Esophagus squamous epithelium (tissue), 5 donors: ENCODE results near the gene C16orf74. TPM values are rescaled to one million over a fixed set of nuclear protein-coding genes. Genes with fewer than 3 reads are reported as not detected.
A peak's percentile ranks its signal among the peaks of the same experiment; 100 is the strongest.

ENCODE experiments used
- DNase-seq: peaks from one replicate; lab custom pipeline; 2025; lab: John Stamatoyannopoulos, UW
- H3K27ac ChIP-seq, 4 donors: fragments of 200-600 bp; sonication (generic); one replicate each; pipeline ENCODE4 v1.5.1; 2016 to 2019; ENCODE audit warnings: mild to moderate bottlenecking in 1 of 4
- H3K27me3 ChIP-seq, 4 donors: fragments of 200-600 bp; sonication (generic); 1 replicate in 3 of 4; 2 replicates in 1 of 4; pipeline versions ENCODE4 v1.5.1 to v1.6.0; 2017 to 2021; ENCODE audit warnings: antibody characterized with exemption in 1 of 4
- H3K36me3 ChIP-seq, 3 donors: fragments of 200-600 bp; sonication (generic); one replicate each; pipeline ENCODE4 v1.5.1; 2016 to 2019
- H3K4me1 ChIP-seq, 3 donors: fragments of 200-600 bp; sonication (generic); one replicate each; pipeline ENCODE4 v1.5.1; 2017 to 2019
- H3K4me3 ChIP-seq, 4 donors: fragments of 200-600 bp; sonication (generic); 1 replicate in 3 of 4; 2 replicates in 1 of 4; pipeline ENCODE4 v1.5.1; 2016 to 2019; ENCODE audit warnings: mild to moderate bottlenecking in 2 of 4, moderate library complexity in 1 of 4
- H3K9me3 ChIP-seq, 3 donors: fragments of 200-600 bp; sonication (generic); one replicate each; pipeline ENCODE4 v1.5.1; 2016 to 2019
- CTCF ChIP-seq, 6 experiments: fragments of 450-650 bp in 4 of 6; fragments of 200-600 bp in 2 of 6; sonication (generic) in 2 of 6; IDR thresholded peaks; one replicate each; pipeline ENCODE4 v1.5.1; 2016 to 2019; ENCODE audit warnings: antibody characterized with exemption in 6 of 6, mild to moderate bottlenecking in 4 of 6, moderate library complexity in 4 of 6
- POLR2A ChIP-seq, 4 donors: fragments of 450-650 bp; IDR thresholded peaks; one replicate each; pipeline ENCODE4 v1.6.1; 2017; ENCODE audit warnings: antibody characterized with exemption in 4 of 4, mild to moderate bottlenecking in 4 of 4, moderate library complexity in 3 of 4
- WGBS, 2 donors: methylation state at CpG; one replicate each; pipeline ENCODE4 v1.1.5; 2018; 5-methylcytosine and 5-hydroxymethylcytosine counted together
- intact Hi-C: fragments of 100-400 bp; cut with DNase I; formaldehyde crosslinking; loops from one replicate; pipeline ENCODE4 v1.15.0; 2022
- total RNA-seq, 4 donors: library from RNA; depleted of rRNA; stranded (reverse); fragments of >200 nt; gene quantifications; one replicate each; pipeline ENCODE4 v1.1.0, GENCODE V29; 2016
- donor health status: DM: yes; HTN: yes; CAD: no.

The C16orf74 gene
- total RNA-seq, 4 donors from 2014 or later: 3.8 to 24.8 (median 6.4) TPM

GRCh38 chr16:85765211-85765610, 14.3 kb upstream of the C16orf74 start:
- no peaks in the 10 kb centered on the region for H3K36me3 ChIP-seq
- H3K27ac ChIP-seq: no peak overlapping the region
- H3K4me3 ChIP-seq: no peak overlapping the region
- TF ChIP-seq POLR2A (IDR thresholded peaks at IDR 0.05) (no peak), CTCF (IDR thresholded peaks at IDR 0.05) (no peak)
- intact Hi-C loops: no loop called here
- WGBS, 2 donors: 44 to 54% methylated on average over 7 to 8 of the region's 8 CpGs
- DNase-seq: no peak
- H3K27me3 ChIP-seq: peaks cover 0 to 60% (median 0%) of the 10 kb centered on the region in 4 donors
- peaks cover 0 to 9% (median 5%) of the 10 kb centered on the region in 3 donors for H3K4me1 ChIP-seq
- no peaks in the 10 kb centered on the region for H3K9me3 ChIP-seq

- 72 to 82% methylated on average over 2 of the region's 2 CpGs for WGBS, 2 donors
- intact Hi-C loops: no loop called here
- no peak overlapping the region for H3K4me3 ChIP-seq
Measured at GRCh38 chr16:85763616-85764015, 12.7 kb upstream of the C16orf74 start.

GRCh38 chr16:85762970-85763369, 12.1 kb upstream of the C16orf74 start:
- intact Hi-C loops: no loop called here
- H3K4me1 ChIP-seq: peaks cover 0 to 8% (median 5%) of the 10 kb centered on the region in 3 donors
- WGBS, 2 donors: 87% methylated on average over 5 of the region's 12 CpGs; no CpG with 5 or more reads in 1 of the 2 donors
- no peaks in the 10 kb centered on the region for H3K9me3 ChIP-seq
- no peak overlapping the region for H3K4me3 ChIP-seq
- no peak for DNase-seq
- TF ChIP-seq CTCF (IDR thresholded peaks at IDR 0.05) (no peak), POLR2A (IDR thresholded peaks at IDR 0.05) (no peak)
- H3K27me3 ChIP-seq: peaks cover 0 to 79% (median 0%) of the 10 kb centered on the region in 4 donors
- no peak overlapping the region for H3K27ac ChIP-seq
- H3K36me3 ChIP-seq: no peaks in the 10 kb centered on the region

More at GRCh38 chr16:85763616-85764015, 12.7 kb upstream of the C16orf74 start:
- Histone ChIP-seq H3K9me3 (no peaks in the 10 kb centered on the region), H3K27me3 (peaks cover 0 to 76% (median 0%) of the 10 kb centered on the region in 4 donors), H3K4me1 (peaks cover 0 to 9% (median 5%) of the 10 kb centered on the region in 3 donors), H3K36me3 (no peaks in the 10 kb centered on the region), H3K27ac (no peak overlapping the region)
- DNase-seq: no peak
- TF ChIP-seq POLR2A (IDR thresholded peaks at IDR 0.05) (no peak), CTCF (IDR thresholded peaks at IDR 0.05) (no peak)

GRCh38 chr16:85761861-85762260, 11.0 kb upstream of the C16orf74 start:
- 55 to 56% methylated on average over 4 to 6 of the region's 6 CpGs for WGBS, 2 donors
- H3K4me1 ChIP-seq: no peaks in the 10 kb centered on the region
- no peak for TF ChIP-seq POLR2A (IDR thresholded peaks at IDR 0.05)
- TF ChIP-seq CTCF (IDR thresholded peaks at IDR 0.05): no peak
- intact Hi-C loops: no loop called here
- no peaks in the 10 kb centered on the region for H3K9me3 ChIP-seq
- H3K27me3 ChIP-seq: peaks cover 0 to 79% (median 0%) of the 10 kb centered on the region in 4 donors
- DNase-seq: no peak
- H3K4me3 ChIP-seq: no peak overlapping the region
- H3K27ac ChIP-seq: no peak overlapping the region
- H3K36me3 ChIP-seq: no peaks in the 10 kb centered on the region

GRCh38 chr16:85759631-85760419, 8.9 kb upstream of the C16orf74 start:
- no peak for TF ChIP-seq POLR2A (IDR thresholded peaks at IDR 0.05)
- peak; percentile 29 to 72 (median 54) for TF ChIP-seq CTCF (IDR thresholded peaks at IDR 0.05)
- intact Hi-C loops: no loop called here
- H3K27me3 ChIP-seq: peaks cover 0 to 61% (median 0%) of the 10 kb centered on the region in 4 donors
- H3K4me1 ChIP-seq: no peaks in the 10 kb centered on the region
- WGBS, 2 donors: 41 to 47% methylated on average over 17 to 19 of the region's 20 CpGs
- H3K27ac ChIP-seq: no peak overlapping the region
- no peaks in the 10 kb centered on the region for H3K36me3 ChIP-seq
- DNase-seq: no peak
- H3K4me3 ChIP-seq: no peak overlapping the region
- no peaks in the 10 kb centered on the region for H3K9me3 ChIP-seq
